T-cell (primary cell): Measurements from ENCODE around the gene PTPMT1. TPM values are rescaled to one million over a fixed set of nuclear protein-coding genes. Genes with fewer than 3 reads are reported as not detected.
A peak's percentile ranks its signal among the peaks of the same experiment; 100 is the strongest.

Source experiments
- ATAC-seq, 4 experiments: fragments of 200-7000 bp in 3 of 4; fragments of 150-1000 bp in 1 of 4; cut with Tn5 transposase; replicated peaks in 1 of 4; 1 replicate in 3 of 4; 2 replicates in 1 of 4; pipeline ENCODE4 v1.10.0; 2021; ENCODE audit warnings: moderate library complexity in 3 of 4, mild to moderate bottlenecking in 2 of 4, moderate number of reproducible peaks in 1 of 4
- CTCF ChIA-PET, 2 donors: fragments of 300-600 bp; sonication (Branson Sonifier 250); formaldehyde crosslinking; loops; one replicate each; lab custom pipeline; 2022; ENCODE audit warnings: antibody characterized with exemption in 2 of 2; lab: Charles Lee
- POLR2A ChIA-PET, 2 donors: fragments of 300-600 bp; sonication (Branson Sonifier 250); formaldehyde crosslinking; loops; one replicate each; lab custom pipeline; 2022; ENCODE audit warnings: antibody characterized with exemption in 2 of 2; lab: Charles Lee
- DNase-seq, 35 experiments: peaks; one replicate each; pipeline versions ENCODE4 v3.0.0 to v3.0.0-alpha.2; 2013 to 2023
- H3K27ac ChIP-seq: one replicate; pipeline ENCODE4 v1.5.1; 2013; ENCODE audit warnings: low read length
- H3K27me3 ChIP-seq, 2 experiments: replicated peaks in 1 of 2; 1 replicate in 1 of 2; 2 replicates in 1 of 2; pipeline versions ENCODE4 v1.6.1 to v1.7.0; 2013; ENCODE audit warnings: low read length in 1 of 2, mixed read lengths in 1 of 2; ENCODE audit not compliant: control insufficient read depth in 2 of 2, insufficient read depth in 2 of 2; ENCODE audit errors: extremely low read depth in 1 of 2
- H3K36me3 ChIP-seq, 2 donors: 1 replicate in 1 of 2; 2 replicates in 1 of 2; pipeline versions ENCODE4 v1.6.1 to v1.7.0; 2013; ENCODE audit warnings: low read length in 1 of 2; ENCODE audit not compliant: control insufficient read depth in 2 of 2, insufficient read depth in 1 of 2; ENCODE audit errors: extremely low read depth in 1 of 2
- H3K4me1 ChIP-seq, 2 experiments: 1 replicate in 1 of 2; 2 replicates in 1 of 2; pipeline versions ENCODE4 v1.6.1 to v1.7.0; 2013; ENCODE audit warnings: low read length in 2 of 2, mixed read lengths in 1 of 2; ENCODE audit not compliant: insufficient read depth in 2 of 2, control insufficient read depth in 1 of 2; ENCODE audit errors: extremely low read depth in 1 of 2
- H3K4me3 ChIP-seq, 2 donors: 1 replicate in 1 of 2; 2 replicates in 1 of 2; pipeline versions ENCODE4 v1.5.1 to v1.7.0; 2013; ENCODE audit warnings: mild to moderate bottlenecking in 2 of 2, low read length in 1 of 2, moderate library complexity in 1 of 2; ENCODE audit not compliant: control insufficient read depth in 1 of 2; ENCODE audit errors: extremely low read depth in 1 of 2
- H3K9me3 ChIP-seq: 2 replicates; pipeline ENCODE4 v1.7.0; 2013
- H3K27ac Mint-ChIP-seq, 2 donors: one replicate each; pipeline ENCODE4 v1.8.0; 2020 to 2021; ENCODE audit warnings: mild to moderate bottlenecking in 2 of 2, mixed read lengths in 2 of 2
- H3K27me3 Mint-ChIP-seq, 2 donors: one replicate each; pipeline ENCODE4 v1.8.0; 2021 to 2022; ENCODE audit warnings: mixed read lengths in 2 of 2
- H3K36me3 Mint-ChIP-seq: one replicate; pipeline ENCODE4 v1.8.0; 2021; ENCODE audit warnings: mixed read lengths
- H3K4me1 Mint-ChIP-seq, 3 donors: one replicate each; pipeline ENCODE4 v1.8.0; 2020 to 2022; ENCODE audit warnings: mixed read lengths in 3 of 3, mild to moderate bottlenecking in 1 of 3
- H3K4me3 Mint-ChIP-seq, 3 donors: one replicate each; pipeline ENCODE4 v1.8.0; 2020 to 2022; ENCODE audit warnings: mild to moderate bottlenecking in 3 of 3, mixed read lengths in 3 of 3, moderate library complexity in 3 of 3
- H3K9me3 Mint-ChIP-seq, 3 donors: one replicate each; pipeline ENCODE4 v1.8.0; 2020 to 2022; ENCODE audit warnings: mixed read lengths in 3 of 3
- WGBS: methylation state at CpG from one replicate; pipeline ENCODE4 v1.1.5; 2013; ENCODE audit warnings: missing lambda C conversion rate; ENCODE audit not compliant: insufficient coverage; 5-methylcytosine and 5-hydroxymethylcytosine counted together
- total RNA-seq, 35 experiments: library from RNA in 6 of 35; stranded (reverse) in 6 of 35; fragments of 120-200 nt in 1 of 35; gene quantifications; one replicate each; pipeline versions ENCODE4 v1.2.1 to v1.2.4 and lab custom pipeline; 2013 to 2026

PTPMT1 gene
- total RNA-seq, 5 donors from 2014 or later (not counting 1 experiment from before 2014, with no cell fraction given), result 14.9 to 25.3 (median 25.0) TPM

DNA sequence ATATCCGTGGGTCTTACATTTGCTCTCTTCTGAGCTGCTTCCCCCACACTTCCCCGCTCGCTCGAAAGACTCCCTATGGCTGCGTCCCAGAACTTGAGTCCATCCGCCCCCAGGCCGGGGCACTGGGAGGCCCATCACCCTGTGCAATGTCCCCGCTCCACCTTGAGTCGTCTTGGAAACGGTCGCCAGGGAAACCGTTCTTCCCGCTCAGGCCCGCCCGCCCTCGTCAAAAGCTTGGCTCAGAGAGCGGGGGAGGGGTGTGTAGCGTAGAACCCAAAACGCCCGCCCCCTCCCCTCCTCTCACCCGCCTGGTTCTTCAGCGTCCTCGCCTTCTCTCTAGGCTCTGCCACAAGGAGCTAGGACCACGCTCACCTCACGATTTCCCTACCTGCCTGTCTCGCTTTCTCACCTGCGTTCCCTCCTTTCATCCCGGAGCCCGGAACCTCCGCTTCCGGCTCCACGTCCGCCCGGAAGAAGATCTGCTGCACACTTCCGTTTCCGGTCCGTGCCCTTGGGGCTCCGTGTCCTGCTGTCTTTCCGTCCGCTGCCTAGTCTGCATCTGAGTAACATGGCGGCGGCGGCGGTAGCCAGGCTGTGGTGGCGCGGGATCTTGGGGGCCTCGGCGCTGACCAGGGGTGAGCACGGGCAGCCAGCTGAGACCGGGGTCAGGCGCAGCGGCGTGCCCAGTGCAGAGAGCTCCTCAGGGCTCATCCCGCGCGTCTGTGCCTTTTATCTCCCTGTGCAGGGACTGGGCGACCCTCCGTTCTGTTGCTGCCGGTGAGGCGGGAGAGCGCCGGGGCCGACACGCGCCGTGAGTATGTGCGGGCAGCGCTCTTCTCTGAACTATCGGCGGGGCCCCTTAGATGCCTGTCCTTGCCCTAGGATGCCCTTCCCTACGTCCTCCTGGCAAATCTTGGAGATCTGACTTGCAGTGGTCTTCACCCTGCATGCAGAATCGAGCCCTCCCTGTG lies 13.4 kb downstream of the PTPMT1 start, which contains the start of the genes KBTBD4 and NDUFS3:
KBTBD4 (minus strand) TSS at position 447 of the 971 bp plus-strand sequence; CDS start at position 428, 19 bp downstream.
NDUFS3 (plus strand) TSS at position 551 of the 971 bp plus-strand sequence; CDS start at position 569, 18 bp downstream.
- Histone ChIP-seq H3K27me3 (no peaks in the 10 kb centered on the region), H3K4me3 (peak within 1 kb of the TSS; percentile 78 to 84), H3K36me3 (peaks cover 11 to 47% of the 10 kb centered on the region in 2 donors), H3K9me3 (no peaks in the 10 kb centered on the region), H3K4me1 (peaks cover 20 to 36% of the 10 kb centered on the region in 2 experiments), H3K27ac (peak within 1 kb of the TSS; percentile 77)
- H3K27me3 Mint-ChIP-seq, result no peaks in the 10 kb centered on the region
- H3K27ac Mint-ChIP-seq, result peak within 1 kb of the TSS; percentile 95 to 100
- H3K4me1 Mint-ChIP-seq, result peaks cover 38 to 45% (median 44%) of the 10 kb centered on the region in 3 donors
- under 1% methylated on average over 59 of the region's 72 CpGs for WGBS
- peaks cover 32% of the 10 kb centered on the region for H3K36me3 Mint-ChIP-seq
- H3K4me3 Mint-ChIP-seq, result peak within 1 kb of the TSS; percentile 87 to 100 (median 100)
- H3K9me3 Mint-ChIP-seq, result no peaks in the 10 kb centered on the region
- ChIA-PET CTCF (interaction anchor here in 1 of 2 donors (0.6 to 2.5 kb wide), 5 partner anchors 12 to 94 kb away, joined by 3 to 11 read pairs (median 4); no protein-coding TSS in a partner anchor), POLR2A (interaction anchor here (0.5 to 1.0 kb wide), 12 partner anchors 10 to 310 kb away, joined by 3 to 10 read pairs (median 5); partner anchors contain the start of gene PTPMT1 (in 1 of the 2))
- peak; percentile 70 to 95 (median 83) for DNase-seq
- peak; percentile 92 to 95 (median 94) for ATAC-seq

DNA sequence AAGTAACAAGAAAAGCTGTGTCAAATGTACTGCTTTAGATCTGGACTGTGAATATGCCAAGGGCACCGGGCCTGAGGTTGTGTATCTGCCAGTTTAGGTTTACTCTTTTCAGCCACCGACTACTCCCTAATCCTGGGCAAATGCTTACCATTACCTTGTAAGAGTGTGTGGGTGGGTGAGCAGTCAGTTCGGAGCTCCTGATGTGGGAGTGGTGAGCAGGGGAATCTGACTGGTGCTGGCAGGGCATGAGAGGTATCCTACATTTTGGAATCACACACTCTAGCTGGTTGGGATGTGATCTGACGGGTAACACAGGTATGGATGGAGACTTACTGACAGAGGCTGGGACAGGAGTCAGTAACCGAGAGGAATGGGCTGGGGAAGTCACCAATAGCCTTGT lies 18.4 kb downstream of the PTPMT1 start:
- Mint-ChIP-seq H3K4me1 (peaks cover 9 to 21% (median 20%) of the 10 kb centered on the region in 3 donors), H3K27ac (no peak overlapping the region), H3K9me3 (no peaks in the 10 kb centered on the region), H3K4me3 (no peak overlapping the region), H3K27me3 (no peaks in the 10 kb centered on the region), H3K36me3 (peaks cover 29% of the 10 kb centered on the region)
- Histone ChIP-seq H3K27ac (no peak overlapping the region), H3K4me1 (peaks cover 7 to 14% of the 10 kb centered on the region in 2 experiments), H3K36me3 (peaks cover 20 to 47% of the 10 kb centered on the region in 2 donors), H3K4me3 (no peak overlapping the region), H3K9me3 (no peaks in the 10 kb centered on the region), H3K27me3 (no peaks in the 10 kb centered on the region)
- no peak for DNase-seq
- ChIA-PET POLR2A (no interaction called here), CTCF (interaction anchor here in 1 of 2 donors (0.6 kb wide), 1 partner anchor 210 kb away, joined by 3 read pairs; no protein-coding TSS in a partner anchor)
- 93% methylated on average over 3 of the region's 5 CpGs for WGBS
- ATAC-seq, result no peak

DNA sequence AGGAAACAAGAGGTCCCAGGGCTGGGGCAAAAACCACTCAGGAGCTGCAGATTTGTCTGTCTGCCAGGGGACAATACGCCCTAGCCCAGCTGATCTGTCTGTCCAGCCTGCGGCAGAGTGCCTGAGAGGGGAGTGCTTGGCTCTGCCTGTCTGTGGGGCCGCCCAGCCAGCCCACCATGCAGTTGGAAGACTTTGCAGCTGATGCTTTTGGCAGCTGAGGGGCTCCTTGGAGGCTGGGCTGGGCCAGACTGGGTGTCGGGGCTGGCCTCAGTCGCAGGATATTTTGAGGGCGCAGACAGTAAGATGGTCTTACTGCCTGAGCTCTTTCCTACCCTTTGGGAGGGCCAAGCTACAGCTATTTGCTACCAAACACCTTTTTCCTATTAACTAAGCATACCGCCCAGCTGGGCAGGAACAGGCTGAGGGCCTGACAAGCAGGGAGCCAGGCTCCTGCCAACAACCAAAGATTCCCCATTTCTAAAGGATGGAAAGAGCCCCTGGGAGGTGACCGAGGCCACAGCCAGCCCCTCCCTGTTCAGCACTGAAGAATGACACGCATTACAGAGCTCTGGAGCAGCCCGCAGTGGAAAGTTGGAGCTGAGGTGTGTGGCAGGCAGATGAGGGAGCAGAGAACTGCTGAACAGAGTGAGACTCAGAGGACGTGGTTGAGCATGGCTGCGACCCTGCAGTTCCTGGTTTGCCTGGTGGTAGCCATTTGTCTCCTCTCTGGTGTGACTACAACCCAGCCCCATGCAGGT lies 20.9 kb downstream of the PTPMT1 start, which contains the start of gene FAM180B:
FAM180B (plus strand) TSS at position 581 of the 758 bp plus-strand sequence; CDS start at position 672, 91 bp downstream.
- ChIA-PET CTCF (interaction anchor here in 1 of 2 donors (0.5 kb wide), 1 partner anchor 270 kb away, joined by 3 read pairs; no protein-coding TSS in a partner anchor), POLR2A (interaction anchor here in 1 of 2 donors (0.5 kb wide), 1 partner anchor 180 kb away, joined by 3 read pairs; no protein-coding TSS in a partner anchor)
- Histone ChIP-seq H3K4me1 (no peaks in the 10 kb centered on the region), H3K27ac (no peak within 1 kb of the TSS), H3K36me3 (peaks cover 20 to 37% of the 10 kb centered on the region in 2 donors), H3K27me3 (no peaks in the 10 kb centered on the region), H3K9me3 (no peaks in the 10 kb centered on the region), H3K4me3 (no peak within 1 kb of the TSS)
- ATAC-seq (no peak), DNase-seq (no peak)
- H3K4me3 Mint-ChIP-seq, result no peak within 1 kb of the TSS
- H3K36me3 Mint-ChIP-seq, result peaks cover 27% of the 10 kb centered on the region
- no peaks in the 10 kb centered on the region for H3K27me3 Mint-ChIP-seq
- H3K9me3 Mint-ChIP-seq, result no peaks in the 10 kb centered on the region
- WGBS, result 91% methylated on average over 11 of the region's 12 CpGs
- peaks cover 0 to 6% (median 1%) of the 10 kb centered on the region in 3 donors for H3K4me1 Mint-ChIP-seq
- H3K27ac Mint-ChIP-seq, result no peak within 1 kb of the TSS

DNA sequence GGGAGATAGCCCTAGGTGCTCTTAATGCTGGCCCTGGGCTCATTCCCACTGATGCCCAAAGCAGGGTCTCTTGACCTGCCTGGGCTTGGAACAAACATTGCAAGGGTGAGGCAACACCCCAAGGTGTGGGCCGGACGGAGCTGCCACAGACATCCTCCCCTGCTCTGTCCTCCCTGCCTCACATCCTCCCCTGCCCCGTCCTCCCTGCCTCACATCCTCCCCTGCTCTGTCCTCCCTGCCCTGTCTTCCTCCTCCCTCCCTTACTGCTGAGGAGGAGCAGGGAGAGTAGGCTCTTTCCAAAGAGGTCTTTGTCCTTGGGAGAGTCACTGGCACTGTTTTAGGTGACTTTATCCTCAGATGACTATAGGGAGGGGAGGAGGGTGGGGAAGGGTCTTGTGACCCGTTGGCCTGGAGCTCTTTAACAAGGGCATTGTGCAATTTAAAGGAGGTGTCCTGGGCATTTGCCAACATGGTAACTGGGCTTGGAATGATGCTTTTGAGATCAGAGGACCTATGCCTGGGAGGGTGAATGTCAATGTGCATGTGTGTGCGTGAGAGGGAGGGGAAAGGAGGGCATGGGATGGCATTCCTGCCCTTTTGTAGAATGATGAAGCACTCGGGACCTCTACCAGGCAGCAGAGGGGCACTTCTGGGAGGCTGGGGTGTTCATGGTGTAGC lies 21.8 kb downstream of the PTPMT1 start:
- Histone ChIP-seq H3K36me3 (peaks cover 20 to 28% of the 10 kb centered on the region in 2 donors), H3K4me1 (peaks cover 0 to 4% of the 10 kb centered on the region in 2 experiments), H3K27me3 (peaks cover 0 to 8% of the 10 kb centered on the region in 2 experiments), H3K9me3 (no peaks in the 10 kb centered on the region), H3K4me3 (no peak overlapping the region), H3K27ac (no peak overlapping the region)
- ChIA-PET POLR2A (no interaction called here), CTCF (no interaction called here)
- peaks cover 0 to 2% (median 2%) of the 10 kb centered on the region in 3 donors for H3K4me1 Mint-ChIP-seq
- H3K27me3 Mint-ChIP-seq, result peaks cover 0 to under 1% of the 10 kb centered on the region in 2 donors
- H3K9me3 Mint-ChIP-seq, result no peaks in the 10 kb centered on the region
- DNase-seq (no peak), ATAC-seq (no peak)
- peaks cover 19% of the 10 kb centered on the region for H3K36me3 Mint-ChIP-seq
- 53% methylated on average over 3 of the region's 6 CpGs for WGBS
- no peak overlapping the region for H3K4me3 Mint-ChIP-seq
- no peak overlapping the region for H3K27ac Mint-ChIP-seq

DNA sequence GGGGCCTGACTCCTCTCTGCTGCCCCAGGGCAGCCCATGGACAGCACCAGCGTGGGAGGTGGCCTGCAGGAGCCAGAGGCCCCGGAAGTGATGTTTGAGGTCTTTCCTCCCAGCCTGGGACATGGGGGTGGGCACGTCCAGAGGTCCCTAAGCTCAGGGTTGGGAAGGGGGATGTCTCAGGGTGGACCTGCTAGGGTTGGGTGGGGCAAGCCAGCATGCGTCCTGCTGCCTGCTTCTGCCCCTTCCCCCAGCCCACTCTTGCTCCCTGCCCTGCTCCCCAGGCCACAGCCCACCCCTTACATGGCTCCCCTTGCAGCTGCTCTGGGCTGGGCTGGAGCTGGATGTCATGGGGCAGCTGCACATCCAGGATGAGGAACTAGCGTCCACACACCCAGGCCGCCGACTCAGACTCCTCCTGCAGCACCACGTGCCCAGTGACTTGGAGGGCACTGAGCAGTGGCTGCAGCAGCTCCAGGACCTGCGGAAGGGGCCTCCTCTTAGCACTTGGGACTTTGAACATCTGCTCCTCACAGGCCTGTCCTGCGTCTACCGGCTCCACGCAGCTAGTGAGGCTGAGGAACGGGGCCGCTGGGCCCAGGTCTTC lies 22.4 kb downstream of the PTPMT1 start:
- Mint-ChIP-seq H3K4me3 (no peak overlapping the region), H3K9me3 (no peaks in the 10 kb centered on the region), H3K4me1 (peaks cover 0 to 2% (median 0%) of the 10 kb centered on the region in 3 donors), H3K36me3 (peaks cover 15% of the 10 kb centered on the region), H3K27me3 (peaks cover 0 to 7% of the 10 kb centered on the region in 2 donors), H3K27ac (no peak overlapping the region)
- Histone ChIP-seq H3K27me3 (peaks cover 0 to 12% of the 10 kb centered on the region in 2 experiments), H3K36me3 (peaks cover 17 to 22% of the 10 kb centered on the region in 2 donors), H3K4me3 (no peak overlapping the region), H3K27ac (no peak overlapping the region), H3K9me3 (no peaks in the 10 kb centered on the region), H3K4me1 (peaks cover 0 to 4% of the 10 kb centered on the region in 2 experiments)
- ChIA-PET POLR2A (no interaction called here), CTCF (interaction anchor here in 1 of 2 donors (0.5 kb wide), 1 partner anchor 134 kb away, joined by 4 read pairs; no protein-coding TSS in a partner anchor)
- 60% methylated on average over 11 of the region's 14 CpGs for WGBS
- peak in 1 of 35 experiments; percentile 24 for DNase-seq
- peak in 1 of 4 experiments; percentile 23 for ATAC-seq
